GM12891 (cell line): ENCODE measurements around the gene AHNAK2.

Experiments used
- POLR2AphosphoS5 ChIP-seq: IDR thresholded peaks from 2 replicates; pipeline ENCODE4 v1.6.1; 2011; ENCODE audit warnings: low read depth, low read length, control low read depth
- SPI1 ChIP-seq: IDR thresholded peaks from 2 replicates; pipeline ENCODE4 v1.6.1; 2011; ENCODE audit warnings: low read depth, low read length, control low read depth

DNA sequence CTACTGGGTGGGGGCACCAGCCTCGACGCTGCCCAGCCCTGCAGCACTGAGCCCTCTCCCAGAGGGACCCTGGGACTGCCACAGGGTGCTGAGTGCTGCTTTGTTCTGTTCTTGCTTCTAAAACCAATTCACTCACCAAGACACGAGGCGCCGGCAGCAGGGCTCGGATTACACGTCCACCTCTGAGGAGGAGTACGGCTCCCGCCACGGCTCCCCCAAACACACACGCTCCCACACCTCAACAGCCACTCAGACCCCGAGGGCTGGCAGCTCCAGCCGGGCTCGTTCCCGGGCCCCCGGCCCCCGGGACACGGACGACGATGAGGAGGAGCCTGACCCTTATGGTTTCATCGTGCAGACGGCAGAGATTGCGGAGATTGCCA lies 88.8 kb downstream of the AHNAK2 start:
- TF ChIP-seq SPI1 (no peak), POLR2AphosphoS5 (no peak)
